MM.1S (cell line): ENCODE data around the gene NSUN5.
"Not testable (repeated sequence)": the region's sequence is repeated elsewhere in the genome, so short reads cannot be mapped to it uniquely, and the experiment has no call there.

Source experiments
- EZH2 ChIP-seq: fragments of 300-600 bp; sonication (generic); optimal IDR thresholded peaks from 2 replicates; pipeline ENCODE3; 2017; ENCODE audit warnings: low read depth, mild to moderate bottlenecking, antibody characterized with exemption, low read length, mixed read lengths
- EZH2phosphoT487 ChIP-seq: fragments of 300-600 bp; sonication (generic); IDR thresholded peaks from 2 replicates; pipeline ENCODE4 v1.6.1; 2018; ENCODE audit warnings: antibody characterized with exemption, low read length
- TF ChIP-seq, protein P1 (sequence below): fragments of 300-600 bp; sonication (generic); IDR thresholded peaks from 2 replicates; pipeline ENCODE4 v1.5.1; 2016; ENCODE audit warnings: antibody characterized with exemption, low read length, mixed read lengths

DNA sequence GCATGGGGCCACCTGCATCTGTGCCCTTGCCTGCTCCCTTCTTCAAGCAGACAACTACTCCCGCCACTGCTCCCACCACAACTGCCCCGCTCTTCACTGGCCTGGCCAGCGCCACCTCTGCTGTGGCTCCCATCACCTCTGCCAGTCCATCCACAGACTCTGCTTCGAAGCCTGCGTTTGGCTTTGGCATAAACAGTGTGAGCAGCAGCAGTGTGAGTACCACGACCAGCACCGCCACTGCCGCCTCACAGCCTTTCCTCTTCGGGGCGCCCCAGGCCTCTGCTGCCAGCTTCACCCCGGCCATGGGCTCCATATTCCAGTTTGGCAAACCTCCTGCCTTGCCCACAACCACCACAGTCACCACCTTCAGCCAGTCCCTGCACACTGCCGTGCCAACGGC lies 11.4 kb downstream of the NSUN5 start:
- TF ChIP-seq, protein P1, sequence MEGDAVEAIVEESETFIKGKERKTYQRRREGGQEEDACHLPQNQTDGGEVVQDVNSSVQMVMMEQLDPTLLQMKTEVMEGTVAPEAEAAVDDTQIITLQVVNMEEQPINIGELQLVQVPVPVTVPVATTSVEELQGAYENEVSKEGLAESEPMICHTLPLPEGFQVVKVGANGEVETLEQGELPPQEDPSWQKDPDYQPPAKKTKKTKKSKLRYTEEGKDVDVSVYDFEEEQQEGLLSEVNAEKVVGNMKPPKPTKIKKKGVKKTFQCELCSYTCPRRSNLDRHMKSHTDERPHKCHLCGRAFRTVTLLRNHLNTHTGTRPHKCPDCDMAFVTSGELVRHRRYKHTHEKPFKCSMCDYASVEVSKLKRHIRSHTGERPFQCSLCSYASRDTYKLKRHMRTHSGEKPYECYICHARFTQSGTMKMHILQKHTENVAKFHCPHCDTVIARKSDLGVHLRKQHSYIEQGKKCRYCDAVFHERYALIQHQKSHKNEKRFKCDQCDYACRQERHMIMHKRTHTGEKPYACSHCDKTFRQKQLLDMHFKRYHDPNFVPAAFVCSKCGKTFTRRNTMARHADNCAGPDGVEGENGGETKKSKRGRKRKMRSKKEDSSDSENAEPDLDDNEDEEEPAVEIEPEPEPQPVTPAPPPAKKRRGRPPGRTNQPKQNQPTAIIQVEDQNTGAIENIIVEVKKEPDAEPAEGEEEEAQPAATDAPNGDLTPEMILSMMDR, result not testable (repeated sequence)
- not testable (repeated sequence) for TF ChIP-seq EZH2, EZH2phosphoT487
